ENCODE measurements around the gene ADORA2A.

Gene ADORA2A

GRCh38 chr22:24434471-24435322, 7.3 kb downstream of the ADORA2A start:
- H3K27ac ChIP-seq (ENCODE audit: insufficient read depth in 1 of 2, low read depth in 1 of 2, low read length in 2 of 2, poor library complexity in 1 of 2, severe bottlenecking in 2 of 2) = peak overlapping the region; percentile 16 to 74
- DNase-seq = peak; percentile 77 to 95 (median 92)
- peak overlapping the region in 2 of 7 experiments; percentile 8 for H3K4me3 ChIP-seq (ENCODE audit: control insufficient read depth in 1 of 7, extremely low read depth in 1 of 7, insufficient read depth in 4 of 7, low read depth in 2 of 7, low read length in 6 of 7)
- CTCF ChIA-PET = interaction anchor here (0.8 to 3.2 kb wide), 11 partner anchors 10 to 81 kb away, joined by 3 to 10 read pairs (median 4); no protein-coding TSS in a partner anchor
- no peaks in the 10 kb centered on the region for H3K9me3 ChIP-seq (ENCODE audit: control extremely low read depth in 1 of 5, control insufficient read depth in 4 of 5, insufficient read depth in 2 of 5, low read depth in 1 of 5, low read length in 4 of 5)
- POLR2A ChIA-PET = interaction anchor here (0.7 to 1.5 kb wide), 2 partner anchors 19 to 30 kb away, joined by 3 to 5 read pairs; no protein-coding TSS in a partner anchor
- no peaks in the 10 kb centered on the region for H3K36me3 ChIP-seq (ENCODE audit: control insufficient read depth in 4 of 4, insufficient read depth in 4 of 4, low read length in 3 of 4)
- H3K27me3 ChIP-seq (replicated peaks in 2 of 5; ENCODE audit: control insufficient read depth in 4 of 5, insufficient read depth in 5 of 5, low read length in 4 of 5) = no peaks in the 10 kb centered on the region
- 53% methylated on average over 13 of the region's 16 CpGs for WGBS (ENCODE audit: insufficient coverage)
- H3K4me1 ChIP-seq (ENCODE audit: control extremely low read depth in 1 of 4, control insufficient read depth in 4 of 4, insufficient read depth in 4 of 4, low read length in 3 of 4) = peaks cover 14 to 52% (median 39%) of the 10 kb centered on the region in 4 experiments

GRCh38 chr22:24435323-24435645, 7.9 kb downstream of the ADORA2A start:
- no peaks in the 10 kb centered on the region for H3K27me3 ChIP-seq (replicated peaks in 2 of 5; ENCODE audit: control insufficient read depth in 4 of 5, insufficient read depth in 5 of 5, low read length in 4 of 5)
- no peaks in the 10 kb centered on the region for H3K36me3 ChIP-seq (ENCODE audit: control insufficient read depth in 4 of 4, insufficient read depth in 4 of 4, low read length in 3 of 4)
- H3K27ac ChIP-seq (ENCODE audit: insufficient read depth in 1 of 2, low read depth in 1 of 2, low read length in 2 of 2, poor library complexity in 1 of 2, severe bottlenecking in 2 of 2) = peak overlapping the region in 1 of 2 experiments; percentile 74
- WGBS (ENCODE audit: insufficient coverage) = 100% methylated on average over 1 of the region's 2 CpGs
- ChIA-PET CTCF (interaction anchor here (0.8 to 3.2 kb wide), 9 partner anchors 9 to 80 kb away, joined by 3 to 10 read pairs (median 7); no protein-coding TSS in a partner anchor), POLR2A (interaction anchor here (1.5 kb wide), 1 partner anchor 18 kb away, joined by 3 read pairs; no protein-coding TSS in a partner anchor)
- no peak for DNase-seq
- H3K4me1 ChIP-seq (ENCODE audit: control extremely low read depth in 1 of 4, control insufficient read depth in 4 of 4, insufficient read depth in 4 of 4, low read length in 3 of 4) = peaks cover 14 to 53% (median 35%) of the 10 kb centered on the region in 4 experiments
- H3K4me3 ChIP-seq (ENCODE audit: control insufficient read depth in 1 of 7, extremely low read depth in 1 of 7, insufficient read depth in 4 of 7, low read depth in 2 of 7, low read length in 6 of 7) = no peak overlapping the region
- H3K9me3 ChIP-seq (ENCODE audit: control extremely low read depth in 1 of 5, control insufficient read depth in 4 of 5, insufficient read depth in 2 of 5, low read depth in 1 of 5, low read length in 4 of 5) = no peaks in the 10 kb centered on the region

- no peak for DNase-seq
- H3K27me3 ChIP-seq (replicated peaks in 2 of 5; ENCODE audit: control insufficient read depth in 4 of 5, insufficient read depth in 5 of 5, low read length in 4 of 5) = no peaks in the 10 kb centered on the region
- no peaks in the 10 kb centered on the region for H3K9me3 ChIP-seq (ENCODE audit: control extremely low read depth in 1 of 5, control insufficient read depth in 4 of 5, insufficient read depth in 2 of 5, low read depth in 1 of 5, low read length in 4 of 5)
- POLR2A ChIA-PET = interaction anchor here (1.5 kb wide), 1 partner anchor 18 kb away, joined by 3 read pairs; no protein-coding TSS in a partner anchor
- WGBS (ENCODE audit: insufficient coverage) = 96% methylated on average over 11 of the region's 13 CpGs
- no peaks in the 10 kb centered on the region for H3K36me3 ChIP-seq (ENCODE audit: control insufficient read depth in 4 of 4, insufficient read depth in 4 of 4, low read length in 3 of 4)
- peaks cover 14 to 57% (median 38%) of the 10 kb centered on the region in 4 experiments for H3K4me1 ChIP-seq (ENCODE audit: control extremely low read depth in 1 of 4, control insufficient read depth in 4 of 4, insufficient read depth in 4 of 4, low read length in 3 of 4)
- CTCF ChIA-PET = interaction anchor here (0.8 to 3.2 kb wide), 10 partner anchors 8 to 80 kb away, joined by 3 to 10 read pairs (median 6); no protein-coding TSS in a partner anchor
- no peak overlapping the region for H3K4me3 ChIP-seq (ENCODE audit: control insufficient read depth in 1 of 7, extremely low read depth in 1 of 7, insufficient read depth in 4 of 7, low read depth in 2 of 7, low read length in 6 of 7)
- no peak overlapping the region for H3K27ac ChIP-seq (ENCODE audit: insufficient read depth in 1 of 2, low read depth in 1 of 2, low read length in 2 of 2, poor library complexity in 1 of 2, severe bottlenecking in 2 of 2)
These were observed 8.5 kb downstream of the ADORA2A start for GRCh38 chr22:24435861-24436371.

GRCh38 chr22:24436553-24436952, 9.2 kb downstream of the ADORA2A start:
- ChIA-PET POLR2A (no interaction called here), CTCF (interaction anchor here (0.8 to 2.2 kb wide), 5 partner anchors 10 to 61 kb away, joined by 3 to 9 read pairs (median 5); no protein-coding TSS in a partner anchor)
- Histone ChIP-seq H3K36me3 (ENCODE audit: control insufficient read depth in 4 of 4, insufficient read depth in 4 of 4, low read length in 3 of 4) (no peaks in the 10 kb centered on the region), H3K27me3 (replicated peaks in 2 of 5; ENCODE audit: control insufficient read depth in 4 of 5, insufficient read depth in 5 of 5, low read length in 4 of 5) (no peaks in the 10 kb centered on the region), H3K4me1 (ENCODE audit: control extremely low read depth in 1 of 4, control insufficient read depth in 4 of 4, insufficient read depth in 4 of 4, low read length in 3 of 4) (peaks cover 14 to 62% (median 38%) of the 10 kb centered on the region in 4 experiments), H3K4me3 (ENCODE audit: control insufficient read depth in 1 of 7, extremely low read depth in 1 of 7, insufficient read depth in 4 of 7, low read depth in 2 of 7, low read length in 6 of 7) (no peak overlapping the region), H3K9me3 (ENCODE audit: control extremely low read depth in 1 of 5, control insufficient read depth in 4 of 5, insufficient read depth in 2 of 5, low read depth in 1 of 5, low read length in 4 of 5) (no peaks in the 10 kb centered on the region), H3K27ac (ENCODE audit: insufficient read depth in 1 of 2, low read depth in 1 of 2, low read length in 2 of 2, poor library complexity in 1 of 2, severe bottlenecking in 2 of 2) (no peak overlapping the region)
- 87% methylated on average over 3 of the region's 3 CpGs for WGBS (ENCODE audit: insufficient coverage)
- no peak for DNase-seq

GRCh38 chr22:24437091-24437490, 9.7 kb downstream of the ADORA2A start:
- CTCF ChIA-PET = interaction anchor here (0.8 to 1.8 kb wide), 4 partner anchors 13 to 62 kb away, joined by 3 to 5 read pairs (median 4); no protein-coding TSS in a partner anchor
- no peak for DNase-seq
- no peaks in the 10 kb centered on the region for H3K9me3 ChIP-seq (ENCODE audit: control extremely low read depth in 1 of 5, control insufficient read depth in 4 of 5, insufficient read depth in 2 of 5, low read depth in 1 of 5, low read length in 4 of 5)
- no peak overlapping the region for H3K27ac ChIP-seq (ENCODE audit: insufficient read depth in 1 of 2, low read depth in 1 of 2, low read length in 2 of 2, poor library complexity in 1 of 2, severe bottlenecking in 2 of 2)
- POLR2A ChIA-PET = no interaction called here
- H3K4me3 ChIP-seq (ENCODE audit: control insufficient read depth in 1 of 7, extremely low read depth in 1 of 7, insufficient read depth in 4 of 7, low read depth in 2 of 7, low read length in 6 of 7) = no peak overlapping the region
- peaks cover 14 to 64% (median 37%) of the 10 kb centered on the region in 4 experiments for H3K4me1 ChIP-seq (ENCODE audit: control extremely low read depth in 1 of 4, control insufficient read depth in 4 of 4, insufficient read depth in 4 of 4, low read length in 3 of 4)
- no peaks in the 10 kb centered on the region for H3K36me3 ChIP-seq (ENCODE audit: control insufficient read depth in 4 of 4, insufficient read depth in 4 of 4, low read length in 3 of 4)
- 95% methylated on average over 3 of the region's 4 CpGs for WGBS (ENCODE audit: insufficient coverage)
- no peaks in the 10 kb centered on the region for H3K27me3 ChIP-seq (replicated peaks in 2 of 5; ENCODE audit: control insufficient read depth in 4 of 5, insufficient read depth in 5 of 5, low read length in 4 of 5)

- POLR2A ChIA-PET = no interaction called here
- CTCF ChIA-PET = interaction anchor here (0.9 to 1.8 kb wide), 4 partner anchors 12 to 61 kb away, joined by 3 to 5 read pairs (median 4); no protein-coding TSS in a partner anchor
- H3K27me3 ChIP-seq (replicated peaks in 2 of 5; ENCODE audit: control insufficient read depth in 4 of 5, insufficient read depth in 5 of 5, low read length in 4 of 5) = no peaks in the 10 kb centered on the region
- H3K36me3 ChIP-seq (ENCODE audit: control insufficient read depth in 4 of 4, insufficient read depth in 4 of 4, low read length in 3 of 4) = no peaks in the 10 kb centered on the region
- peaks cover 14 to 60% (median 35%) of the 10 kb centered on the region in 4 experiments for H3K4me1 ChIP-seq (ENCODE audit: control extremely low read depth in 1 of 4, control insufficient read depth in 4 of 4, insufficient read depth in 4 of 4, low read length in 3 of 4)
- H3K4me3 ChIP-seq (ENCODE audit: control insufficient read depth in 1 of 7, extremely low read depth in 1 of 7, insufficient read depth in 4 of 7, low read depth in 2 of 7, low read length in 6 of 7) = no peak overlapping the region
- H3K27ac ChIP-seq (ENCODE audit: insufficient read depth in 1 of 2, low read depth in 1 of 2, low read length in 2 of 2, poor library complexity in 1 of 2, severe bottlenecking in 2 of 2) = no peak overlapping the region
- no peaks in the 10 kb centered on the region for H3K9me3 ChIP-seq (ENCODE audit: control extremely low read depth in 1 of 5, control insufficient read depth in 4 of 5, insufficient read depth in 2 of 5, low read depth in 1 of 5, low read length in 4 of 5)
- 87% methylated on average over 5 of the region's 5 CpGs for WGBS (ENCODE audit: insufficient coverage)
- DNase-seq = no peak
These were observed 10.4 kb downstream of the ADORA2A start for GRCh38 chr22:24437741-24438328.

All from common myeloid progenitor, CD34-positive (primary cell).